Liver (tissue), 9 donors: ENCODE measurements around the gene MLLT3. TPM values are rescaled to one million over a fixed set of nuclear protein-coding genes. Genes with fewer than 3 reads are reported as not detected.

Experiments
- DNase-seq: peaks from one replicate; pipeline ENCODE4 v3.0.0-alpha.2; 2017; ENCODE audit warnings: low spot score
- H3K27ac ChIP-seq, 2 donors: one replicate each; pipeline ENCODE4 v1.7.0; 2013; ENCODE audit warnings: inconsistent platforms in 2 of 2, low read length in 2 of 2, control low read depth in 1 of 2, low read depth in 1 of 2, mild to moderate bottlenecking in 1 of 2
- H3K27me3 ChIP-seq, 4 donors: one replicate each; pipeline versions ENCODE4 v1.6.1 to v1.7.0; 2013; ENCODE audit warnings: low read length in 3 of 4, inconsistent platforms in 1 of 4, mild to moderate bottlenecking in 1 of 4, moderate library complexity in 1 of 4; ENCODE audit not compliant: control insufficient read depth in 4 of 4, insufficient read depth in 4 of 4
- H3K36me3 ChIP-seq, 4 donors: one replicate each; pipeline versions ENCODE4 v1.6.1 to v1.7.0; 2013; ENCODE audit warnings: low read length in 3 of 4, mild to moderate bottlenecking in 3 of 4, low read depth in 1 of 4, moderate library complexity in 1 of 4; ENCODE audit not compliant: control insufficient read depth in 4 of 4, insufficient read depth in 3 of 4
- H3K4me1 ChIP-seq, 4 donors: one replicate each; pipeline versions ENCODE4 v1.6.1 to v1.7.0; 2013; ENCODE audit warnings: low read length in 3 of 4, mild to moderate bottlenecking in 3 of 4, moderate library complexity in 1 of 4; ENCODE audit not compliant: control insufficient read depth in 4 of 4, insufficient read depth in 4 of 4
- H3K4me3 ChIP-seq, 3 donors: one replicate each; pipeline versions ENCODE4 v1.6.1 to v1.7.0; 2013; ENCODE audit warnings: low read length in 3 of 3, control low read depth in 1 of 3, low read depth in 1 of 3, mild to moderate bottlenecking in 1 of 3
- H3K9ac ChIP-seq, 2 donors: one replicate each; pipeline ENCODE4 v1.7.0; 2013; ENCODE audit warnings: low read length in 2 of 2, mild to moderate bottlenecking in 2 of 2, moderate library complexity in 2 of 2, control low read depth in 1 of 2, low read depth in 1 of 2
- H3K9me3 ChIP-seq, 4 donors: one replicate each; pipeline versions ENCODE4 v1.6.1 to v1.7.0; 2013; ENCODE audit warnings: low read length in 3 of 4; ENCODE audit not compliant: control insufficient read depth in 4 of 4
- EGR1 ChIP-seq, 2 donors: IDR thresholded peaks; 2 replicates each; pipeline ENCODE4 v1.6.1; 2016 to 2018; ENCODE audit warnings: antibody characterized with exemption in 2 of 2, low read depth in 2 of 2
- FOXA1 ChIP-seq: IDR thresholded peaks from 2 replicates; pipeline ENCODE4 v1.6.1; 2016; ENCODE audit warnings: antibody characterized with exemption
- GABPA ChIP-seq, 2 donors: IDR thresholded peaks in 1 of 2; conservative IDR thresholded peaks in 1 of 2; 2 replicates each; pipeline ENCODE4 v1.6.1; 2016; ENCODE audit warnings: antibody characterized with exemption in 2 of 2, mild to moderate bottlenecking in 1 of 2, moderate library complexity in 1 of 2
- HNF4G ChIP-seq: IDR thresholded peaks from 2 replicates; pipeline ENCODE4 v1.6.1; 2016; ENCODE audit warnings: antibody characterized with exemption
- NR2F2 ChIP-seq: IDR thresholded peaks from 2 replicates; pipeline ENCODE4 v1.6.1; 2016; ENCODE audit warnings: antibody characterized with exemption
- RXRA ChIP-seq, 2 donors: IDR thresholded peaks; 2 replicates each; pipeline ENCODE4 v1.6.1; 2017 to 2018; ENCODE audit warnings: antibody characterized with exemption in 2 of 2, mild to moderate bottlenecking in 1 of 2
- SP1 ChIP-seq: IDR thresholded peaks from 2 replicates; pipeline ENCODE4 v1.6.1; 2018; ENCODE audit warnings: antibody characterized with exemption, mild to moderate bottlenecking
- TAF1 ChIP-seq: conservative IDR thresholded peaks from 2 replicates; pipeline ENCODE4 v1.6.1; 2016; ENCODE audit warnings: antibody characterized with exemption, mild to moderate bottlenecking
- YY1 ChIP-seq: IDR thresholded peaks from 2 replicates; pipeline ENCODE4 v1.6.1; 2016; ENCODE audit warnings: antibody characterized with exemption, mild to moderate bottlenecking
- ZBTB33 ChIP-seq: IDR thresholded peaks from 2 replicates; pipeline ENCODE4 v1.6.1; 2016; ENCODE audit warnings: antibody characterized with exemption
- WGBS: extraction: QIAGEN DNeasy Blood & Tissue Kit; methylation state at CpG from one replicate; pipeline ENCODE4 v1.1.7; 2013; 5-methylcytosine and 5-hydroxymethylcytosine counted together
- polyA plus RNA-seq, 2 donors: library from polyadenylated mRNA; stranded (reverse) in 1 of 2; unstranded in 1 of 2; fragments of 200-250 nt in 1 of 2; fragments of >200 nt in 1 of 2; fragmentation: Nextera tagmentation in 1 of 2; extraction: Ambion mirVana in 1 of 2; gene quantifications; one replicate each; pipeline versions ENCODE4 v1.2.1 to v1.2.3, GENCODE V29; 2013 to 2015
- total RNA-seq, 2 donors: library from RNA; depleted of rRNA; stranded (reverse); fragments of >200 nt; gene quantifications; one replicate each; pipeline ENCODE4 v1.2.3, GENCODE V29; 2014
- TF ChIP-seq, protein P1 (sequence below): IDR thresholded peaks from 2 replicates; pipeline ENCODE4 v1.6.1; 2016; ENCODE audit warnings: antibody characterized with exemption
- TF ChIP-seq, protein P2 (sequence below): fragments of 150-350 bp; IDR thresholded peaks from 2 replicates; pipeline ENCODE4 v1.5.1; 2017; ENCODE audit warnings: improper control_type of control experiment, low read depth, low read length; ENCODE audit not compliant: missing input control
- TF ChIP-seq, protein P3 (sequence below): IDR thresholded peaks from 2 replicates; pipeline ENCODE4 v1.6.1; 2016; ENCODE audit warnings: antibody characterized with exemption
- donor health status: healthy.
- donor health status: healthy.
- donor health status: healthy.
- donor health status: healthy.
- donor health status: healthy.

MLLT3 gene
- total and polyA plus RNA-seq, 4 donors = 0.79 to 25.5 (median 1.3) TPM

DNA sequence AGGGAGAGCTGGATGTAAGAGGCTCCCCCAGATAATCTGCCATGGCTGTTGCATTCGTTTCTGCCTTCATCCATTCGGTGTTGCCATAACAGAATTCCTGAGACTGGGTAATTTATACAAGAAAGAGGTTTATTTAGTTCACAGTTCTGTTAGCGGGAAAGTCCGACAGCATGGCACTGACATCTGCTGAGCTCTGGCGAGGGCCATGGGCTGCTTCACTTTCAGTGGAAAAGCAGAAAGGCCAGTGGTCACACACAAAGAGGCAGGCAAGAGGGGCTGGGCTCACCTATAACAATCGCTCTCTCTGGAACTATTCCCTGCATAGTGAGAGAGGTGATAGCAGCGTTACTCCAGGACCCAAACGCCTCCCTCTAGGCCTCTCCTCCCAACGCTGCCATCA lies 305.9 kb downstream of the MLLT3 start:
- H3K4me1 ChIP-seq = no peaks in the 10 kb centered on the region
- DNase-seq = no peak
- 80% methylated on average over 9 of the region's 9 CpGs for WGBS
- no peaks in the 10 kb centered on the region for H3K36me3 ChIP-seq
- H3K9me3 ChIP-seq = peaks cover 0 to 2% (median 0%) of the 10 kb centered on the region in 4 donors
- H3K9ac ChIP-seq = no peak overlapping the region
- no peak for TF ChIP-seq ZBTB33
- H3K27me3 ChIP-seq = no peaks in the 10 kb centered on the region
- no peak overlapping the region for H3K27ac ChIP-seq
- no peak overlapping the region for H3K4me3 ChIP-seq

DNA sequence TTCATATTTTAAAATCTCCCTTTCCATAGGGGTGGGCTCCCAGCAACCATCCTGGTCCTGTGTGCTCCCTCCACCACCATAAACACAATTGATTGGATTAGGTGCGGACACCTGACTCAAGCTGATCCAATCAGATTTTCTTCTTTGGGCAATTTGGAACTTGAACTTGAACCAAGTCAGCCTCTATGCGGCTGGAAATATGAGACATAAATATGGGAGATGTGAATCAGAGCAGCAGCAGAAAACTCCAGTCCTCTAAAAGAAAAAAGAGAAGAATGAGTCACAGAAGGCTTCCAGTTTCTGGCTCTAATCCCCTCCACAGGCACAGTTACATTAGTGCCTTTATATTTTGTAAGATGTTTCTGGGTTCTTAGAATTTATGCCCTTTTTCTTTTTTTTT lies 306.6 kb downstream of the MLLT3 start:
- TF ChIP-seq GABPA (IDR thresholded peaks at IDR 0.05 in 1 of 2, conservative IDR thresholded peaks at IDR 0.05 in 1 of 2) (no peak), TAF1 (no peak), FOXA1 (no peak), EGR1 (IDR thresholded peaks at IDR 0.05; ENCODE audit: low read depth in 2 of 2) (no peak), ZBTB33 (no peak), HNF4G (no peak), NR2F2 (no peak), YY1 (no peak), RXRA (IDR thresholded peaks at IDR 0.05) (no peak), SP1 (no peak)
- TF ChIP-seq, protein P1, sequence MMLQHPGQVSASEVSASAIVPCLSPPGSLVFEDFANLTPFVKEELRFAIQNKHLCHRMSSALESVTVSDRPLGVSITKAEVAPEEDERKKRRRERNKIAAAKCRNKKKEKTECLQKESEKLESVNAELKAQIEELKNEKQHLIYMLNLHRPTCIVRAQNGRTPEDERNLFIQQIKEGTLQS = no peak
- TF ChIP-seq, protein P2, sequence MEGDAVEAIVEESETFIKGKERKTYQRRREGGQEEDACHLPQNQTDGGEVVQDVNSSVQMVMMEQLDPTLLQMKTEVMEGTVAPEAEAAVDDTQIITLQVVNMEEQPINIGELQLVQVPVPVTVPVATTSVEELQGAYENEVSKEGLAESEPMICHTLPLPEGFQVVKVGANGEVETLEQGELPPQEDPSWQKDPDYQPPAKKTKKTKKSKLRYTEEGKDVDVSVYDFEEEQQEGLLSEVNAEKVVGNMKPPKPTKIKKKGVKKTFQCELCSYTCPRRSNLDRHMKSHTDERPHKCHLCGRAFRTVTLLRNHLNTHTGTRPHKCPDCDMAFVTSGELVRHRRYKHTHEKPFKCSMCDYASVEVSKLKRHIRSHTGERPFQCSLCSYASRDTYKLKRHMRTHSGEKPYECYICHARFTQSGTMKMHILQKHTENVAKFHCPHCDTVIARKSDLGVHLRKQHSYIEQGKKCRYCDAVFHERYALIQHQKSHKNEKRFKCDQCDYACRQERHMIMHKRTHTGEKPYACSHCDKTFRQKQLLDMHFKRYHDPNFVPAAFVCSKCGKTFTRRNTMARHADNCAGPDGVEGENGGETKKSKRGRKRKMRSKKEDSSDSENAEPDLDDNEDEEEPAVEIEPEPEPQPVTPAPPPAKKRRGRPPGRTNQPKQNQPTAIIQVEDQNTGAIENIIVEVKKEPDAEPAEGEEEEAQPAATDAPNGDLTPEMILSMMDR = no peak
- TF ChIP-seq, protein P3, sequence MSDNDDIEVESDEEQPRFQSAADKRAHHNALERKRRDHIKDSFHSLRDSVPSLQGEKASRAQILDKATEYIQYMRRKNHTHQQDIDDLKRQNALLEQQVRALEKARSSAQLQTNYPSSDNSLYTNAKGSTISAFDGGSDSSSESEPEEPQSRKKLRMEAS = no peak
- Histone ChIP-seq H3K27me3 (no peaks in the 10 kb centered on the region), H3K36me3 (no peaks in the 10 kb centered on the region), H3K27ac (no peak overlapping the region), H3K4me1 (no peaks in the 10 kb centered on the region), H3K4me3 (no peak overlapping the region), H3K9me3 (peaks cover 0 to 2% (median 0%) of the 10 kb centered on the region in 4 donors), H3K9ac (no peak overlapping the region)
- no peak for DNase-seq
- WGBS = 96% methylated on average over 2 of the region's 2 CpGs
